NCI-H128 (cell line): ENCODE measurements around the gene LRRC8E.
A peak's percentile ranks its signal among the peaks of the same experiment; 100 is the strongest.

Source experiments
- DNase-seq: peaks from one replicate; lab custom pipeline; 2025; ENCODE audit not compliant: unreplicated experiment; lab: John Stamatoyannopoulos, UW

The LRRC8E gene

DNA sequence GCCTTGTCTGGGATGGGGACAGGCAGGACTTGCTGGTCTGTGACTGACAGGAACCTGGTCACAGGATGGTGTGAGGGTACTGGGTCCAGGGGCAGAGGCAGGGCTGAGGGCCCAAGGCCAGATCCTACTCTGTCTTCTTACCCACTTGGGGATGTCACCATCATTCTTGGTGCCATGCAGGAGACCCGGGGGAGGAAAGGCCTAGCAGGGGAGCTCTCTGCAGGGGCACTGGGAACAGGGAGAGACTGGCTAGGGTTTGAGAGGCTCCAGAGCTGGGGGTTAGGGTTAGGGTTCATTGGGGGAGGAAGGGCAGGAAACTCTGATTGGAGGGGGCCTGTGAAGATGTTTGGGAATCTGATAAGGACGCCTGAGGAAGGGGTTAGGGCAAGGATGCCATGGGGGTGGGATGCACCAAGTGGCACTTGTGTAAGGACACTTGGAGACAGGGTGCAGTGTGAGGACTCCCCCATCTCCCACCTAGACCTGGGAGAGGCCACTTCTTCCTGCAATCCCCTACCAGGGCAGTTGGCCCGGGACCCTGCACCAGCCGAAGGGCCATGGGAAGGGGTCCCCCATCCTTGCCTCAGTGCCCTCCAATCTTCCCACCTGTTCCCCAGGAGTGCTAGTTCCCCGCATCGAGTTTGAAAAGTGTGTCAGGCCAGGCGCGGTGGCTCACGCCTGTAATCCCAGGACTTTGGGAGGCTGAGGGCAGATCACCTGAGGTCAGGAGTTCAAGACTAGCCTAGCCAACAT lies 21.0 kb upstream of the LRRC8E start:
- DNase-seq, result no peak

DNA sequence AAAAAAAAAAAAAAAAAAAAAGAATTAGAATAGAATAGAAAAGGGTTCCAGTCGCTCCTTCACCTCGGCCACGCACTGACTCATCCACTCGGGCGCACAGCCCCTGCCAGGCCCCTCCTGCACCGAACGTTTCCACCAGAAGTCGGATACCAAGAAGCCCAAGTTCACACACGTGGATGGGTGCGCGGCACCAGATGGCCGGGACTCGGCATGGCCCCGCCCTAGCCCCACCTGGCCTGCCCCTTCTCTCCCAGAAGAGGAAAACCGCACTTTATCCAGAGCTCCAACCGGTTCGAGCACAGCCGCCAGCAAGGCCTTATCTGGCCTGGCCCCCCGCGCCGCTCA lies 20.0 kb upstream of the LRRC8E start:
- DNase-seq, result no peak

DNA sequence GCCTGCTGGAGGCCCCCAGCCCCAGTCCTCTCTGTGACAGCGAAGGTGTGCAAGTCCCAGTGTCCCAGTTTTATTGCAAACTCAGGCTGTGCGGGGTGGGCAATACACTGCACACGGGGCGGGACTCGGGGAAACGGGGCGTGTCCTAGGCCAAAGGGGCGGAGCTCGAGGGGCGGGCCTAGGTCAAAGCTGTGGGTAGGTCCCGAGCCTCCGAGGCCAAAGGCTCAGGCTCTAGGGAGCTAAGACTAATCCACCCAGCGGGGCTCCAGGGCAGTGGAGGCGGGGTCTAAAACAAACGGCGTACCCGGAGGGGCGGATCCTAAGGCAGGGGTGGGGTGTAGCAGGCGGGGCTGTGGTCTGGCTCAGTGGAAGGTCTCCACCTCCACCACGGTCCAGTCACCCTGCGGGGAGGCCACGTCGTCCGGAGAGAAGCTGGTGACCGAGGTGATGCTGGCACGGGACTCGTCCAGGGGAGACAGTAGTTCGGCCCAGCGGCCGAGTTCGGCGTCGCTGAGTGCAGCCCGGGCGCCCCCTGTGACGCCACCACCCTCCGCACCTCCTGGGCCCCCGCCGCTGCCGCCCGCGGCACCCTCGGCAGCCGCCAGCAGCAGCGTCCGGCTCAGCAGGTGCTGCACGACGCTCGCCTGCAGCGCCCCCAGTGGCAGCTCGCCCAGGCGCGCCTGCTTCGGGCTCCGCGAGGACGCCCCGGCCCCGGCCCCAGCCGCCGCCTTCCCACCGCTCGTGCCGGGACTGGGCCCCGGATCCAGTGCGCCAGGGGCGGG lies 19.4 kb upstream of the LRRC8E start:
- no peak for DNase-seq

DNA sequence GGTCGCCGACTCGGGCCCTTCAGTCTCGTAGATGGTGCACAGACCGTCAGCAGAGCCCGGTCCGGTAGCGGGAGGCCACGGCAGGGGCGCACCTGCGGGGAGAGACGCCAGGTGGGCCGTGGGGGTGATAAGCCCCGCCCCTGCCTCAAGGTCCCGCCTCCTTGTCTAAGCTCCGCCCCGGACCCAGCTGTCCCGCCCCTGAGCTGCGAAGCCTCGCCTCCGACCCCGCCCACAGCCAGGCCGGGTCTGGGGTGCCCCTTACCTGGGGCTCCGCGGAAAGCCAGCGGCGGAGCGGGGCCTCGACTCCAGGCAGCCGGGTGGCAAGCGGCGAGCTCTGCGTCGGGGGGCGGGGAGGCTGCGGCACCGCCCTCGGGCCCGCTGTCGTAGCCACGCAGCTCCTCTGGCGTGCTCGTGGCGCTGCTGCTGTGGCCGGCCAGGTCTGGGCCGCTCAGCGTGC lies 18.8 kb upstream of the LRRC8E start:
- DNase-seq, result no peak

DNA sequence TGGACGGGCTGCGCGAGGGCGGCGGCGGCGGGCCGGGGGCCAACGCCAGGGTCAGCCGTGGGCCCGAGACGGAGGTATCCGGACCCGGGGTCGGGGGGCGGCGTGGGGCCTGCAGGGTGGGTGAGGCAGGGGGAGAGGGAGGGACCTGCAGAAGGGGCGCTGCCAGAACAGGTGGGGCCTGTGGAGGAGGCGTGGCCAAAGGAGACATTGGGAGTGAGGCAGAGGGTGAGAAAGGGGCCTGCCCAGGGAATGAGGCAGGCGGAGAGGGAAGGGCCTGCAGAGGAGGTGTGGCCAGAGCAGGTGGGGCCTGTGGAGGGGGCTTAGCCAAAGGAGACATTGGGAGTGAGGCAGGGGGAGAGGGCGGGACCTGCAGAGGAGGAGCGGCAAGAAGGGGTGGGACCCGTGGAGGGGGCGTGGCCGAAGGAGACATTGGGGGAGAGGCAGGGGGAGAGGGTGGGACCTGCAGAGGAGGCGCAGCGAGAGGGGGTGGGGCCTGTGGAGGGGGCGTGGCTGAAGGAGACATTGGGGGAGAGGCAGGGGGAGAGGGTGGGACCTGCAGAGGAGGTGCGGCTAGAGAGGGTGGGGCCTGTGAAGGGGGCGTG lies 18.3 kb upstream of the LRRC8E start:
- DNase-seq, result no peak

DNA sequence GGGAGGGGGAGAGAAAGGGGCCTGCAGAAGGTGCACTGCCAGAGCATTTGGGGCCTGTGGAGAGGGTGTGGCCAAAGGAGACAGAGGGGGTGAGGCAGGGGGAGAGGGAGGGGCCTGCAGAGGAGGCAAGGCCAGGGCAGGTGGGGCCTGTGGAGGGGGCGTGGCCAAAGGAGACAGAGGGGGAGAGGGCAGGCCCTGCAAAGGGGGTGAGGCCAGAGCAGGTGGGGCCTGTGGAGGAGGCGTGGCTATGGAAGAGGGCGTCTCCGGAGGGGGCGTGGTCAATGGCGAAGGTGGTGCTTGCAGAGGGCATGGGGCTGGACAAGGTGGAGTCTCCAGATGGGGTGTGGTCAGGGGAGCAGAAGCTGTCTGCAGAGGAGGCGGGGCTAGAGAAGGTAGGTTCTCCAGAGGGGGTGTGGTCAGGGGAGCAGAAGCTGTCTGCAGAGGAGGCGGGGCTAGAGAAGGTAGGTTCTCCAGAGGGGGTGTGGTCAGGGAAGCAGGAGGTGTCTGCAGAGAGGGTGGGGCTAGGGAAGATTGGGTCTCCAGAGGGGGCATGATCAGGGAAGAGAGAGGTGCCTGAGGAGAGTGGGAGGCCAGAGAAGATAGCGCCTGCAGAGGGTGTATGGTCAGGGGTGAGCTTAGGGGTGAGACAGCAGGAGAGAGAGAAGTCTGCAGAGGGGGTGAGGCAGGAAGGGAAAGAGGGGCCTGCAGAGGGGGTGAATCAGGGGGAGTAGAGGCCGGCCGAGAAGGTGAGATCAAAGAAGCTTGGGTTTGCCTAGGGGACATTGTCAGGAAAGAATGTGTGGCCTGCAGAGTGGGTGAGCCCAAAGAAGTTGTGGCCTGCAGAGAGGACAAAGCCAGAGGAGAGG lies 17.5 kb upstream of the LRRC8E start:
- no peak for DNase-seq

DNA sequence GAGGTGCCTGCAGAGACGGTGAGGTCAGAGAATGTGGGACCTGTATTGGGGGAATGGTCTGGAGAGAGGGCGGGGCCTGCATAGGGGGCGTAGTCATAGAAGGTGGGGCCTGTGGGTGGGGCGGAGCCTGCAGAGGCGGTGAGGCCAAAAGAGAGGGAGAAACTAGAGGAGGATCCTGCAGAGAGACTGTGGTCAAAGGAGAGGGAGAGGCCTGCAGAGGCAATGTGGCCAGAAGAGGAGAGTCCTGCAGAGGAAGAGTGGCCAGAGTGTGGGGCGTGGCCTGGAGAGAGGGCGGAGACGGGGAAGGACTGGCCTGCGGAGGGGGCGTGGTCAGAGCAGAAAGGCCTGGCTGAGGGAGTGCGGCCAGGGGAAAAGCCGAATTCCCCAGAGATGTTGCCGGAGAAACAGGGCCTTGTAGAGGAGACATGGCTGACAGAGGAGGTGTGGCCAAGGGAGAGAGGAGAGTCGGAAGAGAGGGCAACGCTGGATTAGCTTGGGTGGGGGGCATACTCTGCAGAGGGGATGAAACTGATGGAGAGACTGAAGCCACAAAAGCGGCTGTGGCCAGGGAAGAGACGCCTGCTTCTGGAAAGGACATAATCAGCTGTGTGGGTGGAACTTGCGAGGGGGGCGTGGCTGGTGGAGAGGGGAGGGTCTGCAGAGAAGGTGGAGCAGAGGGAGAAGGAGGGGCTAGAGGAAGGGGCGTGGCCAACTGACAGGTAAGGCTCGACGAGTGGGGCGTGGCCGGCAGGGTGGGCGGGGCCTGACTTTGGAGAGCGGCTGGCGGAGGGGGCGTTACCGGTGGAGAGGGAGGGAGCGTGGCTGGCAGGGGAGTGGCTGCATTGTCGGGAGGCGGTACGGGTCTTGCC lies 16.6 kb upstream of the LRRC8E start:
- DNase-seq, result peak; percentile 65

DNA sequence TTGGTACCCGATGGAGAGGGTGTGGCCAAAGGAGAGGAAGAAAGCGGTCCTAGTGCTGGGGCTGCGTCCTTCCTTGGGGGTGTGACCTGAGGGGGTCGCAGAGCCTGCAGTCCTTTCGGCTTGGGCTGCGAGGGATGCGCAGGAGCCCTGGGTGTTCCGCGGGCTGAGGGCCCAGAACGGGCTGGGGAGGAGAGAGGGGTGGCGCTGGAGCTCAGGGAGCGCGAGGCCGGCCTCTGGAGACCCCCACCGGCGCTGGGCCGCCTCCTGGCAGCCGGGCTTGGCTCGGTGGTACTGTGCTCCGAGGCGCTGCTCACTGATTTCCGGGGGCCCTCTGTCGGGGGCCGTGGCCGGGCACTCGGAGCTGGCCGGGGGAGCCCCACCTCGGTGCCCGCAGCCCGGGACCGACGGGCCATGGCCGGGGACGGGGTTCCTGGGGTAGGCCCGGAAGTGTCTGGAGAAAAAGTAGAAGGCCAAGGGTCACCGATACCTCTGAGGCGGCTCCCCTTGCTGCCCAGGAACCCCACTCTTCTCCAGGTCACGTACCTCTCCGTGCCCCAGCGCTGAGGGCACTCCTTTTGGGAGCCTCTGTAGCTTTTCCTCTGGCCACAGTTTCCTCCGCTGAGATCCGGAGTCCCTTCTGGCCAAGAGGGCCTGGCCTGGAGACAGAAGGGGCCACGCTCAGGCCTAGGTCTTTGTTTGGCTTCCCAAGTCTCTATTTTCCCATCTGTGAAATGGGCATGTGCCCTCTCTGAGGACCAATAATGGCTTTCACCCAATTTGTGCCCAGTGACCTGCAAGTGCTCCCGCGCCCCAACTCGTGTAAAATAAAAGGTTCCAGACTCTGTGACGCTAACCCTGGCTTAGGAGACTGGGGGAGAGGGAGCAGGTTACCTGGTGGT lies 15.8 kb upstream of the LRRC8E start:
- DNase-seq, result no peak

DNA sequence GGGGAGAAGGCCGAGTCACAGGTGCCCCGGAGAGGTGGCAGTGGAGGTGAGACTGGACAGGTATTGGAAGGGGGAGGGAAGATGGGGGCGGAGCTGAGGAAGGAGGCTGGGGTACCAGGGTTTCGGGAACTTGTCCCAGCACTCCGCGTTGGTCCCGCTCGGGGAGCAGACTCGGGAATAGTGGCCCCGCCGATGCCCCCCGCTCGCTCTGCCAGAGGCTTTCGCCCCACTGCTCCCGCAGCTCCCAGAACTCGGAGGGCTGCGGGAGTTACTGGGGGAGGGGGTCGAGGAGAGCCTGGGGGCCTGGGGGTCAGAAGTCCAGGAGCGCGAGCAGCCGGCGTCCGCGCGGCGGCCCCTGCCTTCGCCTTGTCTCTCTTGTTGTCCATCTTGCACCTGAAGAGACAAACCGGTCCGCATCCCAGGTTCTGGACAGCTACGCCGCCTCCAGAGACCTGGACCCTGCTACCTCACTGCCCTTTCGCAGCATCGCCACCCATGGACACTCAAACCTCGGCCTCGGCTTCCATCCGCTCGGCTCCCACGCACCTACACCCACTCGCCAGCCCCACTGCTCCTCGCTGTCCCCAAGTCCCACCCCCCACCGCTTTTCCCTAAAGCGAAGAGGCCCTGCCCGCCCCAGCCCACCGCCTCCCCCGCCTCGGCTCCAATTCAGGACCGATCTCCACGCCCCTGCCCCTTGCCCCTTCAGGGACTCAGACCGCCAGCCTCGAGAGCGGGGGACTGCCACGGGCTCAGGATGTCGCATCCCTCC lies 14.8 kb upstream of the LRRC8E start:
- DNase-seq, result no peak

DNA sequence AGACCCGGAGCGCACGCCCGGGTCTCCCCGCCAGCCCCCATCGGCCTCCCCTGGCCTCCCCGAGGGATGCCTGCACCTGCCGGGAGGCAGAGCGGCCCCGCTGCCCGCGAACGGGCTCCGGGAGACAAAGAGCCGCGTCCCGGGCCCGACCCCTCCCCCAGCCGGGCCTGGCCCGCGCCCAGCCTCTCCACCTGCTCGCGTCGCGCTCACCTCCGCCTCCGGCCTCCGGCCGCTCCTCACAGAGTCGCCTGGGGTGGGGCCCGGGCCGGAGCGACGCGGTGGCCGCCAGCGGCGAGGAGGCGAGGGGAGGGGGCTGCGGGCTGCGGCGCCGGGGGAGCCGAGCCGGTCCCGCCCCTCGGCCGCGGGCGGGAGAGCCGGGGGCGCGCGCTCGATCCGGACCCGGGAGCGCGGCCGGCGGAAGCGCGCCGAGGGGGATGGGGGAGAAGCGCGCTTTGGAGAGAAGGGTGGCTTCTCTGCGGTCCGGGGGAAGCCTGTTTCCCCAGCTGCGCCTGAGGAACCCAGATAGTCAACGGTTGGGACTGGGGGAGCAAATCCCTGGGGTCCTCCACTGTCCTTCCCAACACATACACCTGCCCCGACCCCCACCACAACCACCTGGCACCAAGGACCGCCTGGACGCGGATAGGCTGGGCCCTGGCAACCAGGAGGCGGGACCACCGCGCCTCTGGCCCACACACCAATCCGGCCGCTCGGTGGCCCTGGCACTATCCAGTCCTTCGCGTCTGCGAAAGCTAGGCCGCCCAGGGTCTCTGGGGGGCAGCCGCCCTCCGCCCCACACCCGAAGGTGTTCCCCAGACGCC lies 14.0 kb upstream of the LRRC8E start, which contains the start of gene PRR36:
Gene PRR36, minus strand, starts transcription at position 315 of the 821 bp plus-strand sequence. CDS start 701 bp downstream, outside the sequence.
- peak; percentile 77 for DNase-seq

DNA sequence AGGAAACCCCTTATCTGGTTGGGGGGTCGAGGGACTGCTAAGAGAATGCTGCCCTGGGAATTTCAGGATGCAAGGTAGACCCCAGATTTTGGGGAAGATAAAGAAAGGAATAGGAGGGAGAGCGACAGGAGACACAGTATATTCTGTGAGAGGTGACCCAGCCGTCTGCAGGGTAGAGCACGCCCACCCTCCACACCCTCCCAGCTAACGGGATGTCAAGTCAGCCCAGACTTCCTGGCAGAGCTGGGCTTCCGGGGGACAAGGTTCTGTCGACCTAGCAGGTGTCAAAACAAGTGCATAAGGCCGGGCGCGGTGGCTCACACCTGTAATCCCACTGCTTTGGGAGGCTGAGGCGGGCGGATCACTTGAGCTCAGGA lies 13.4 kb upstream of the LRRC8E start:
- DNase-seq, result no peak

DNA sequence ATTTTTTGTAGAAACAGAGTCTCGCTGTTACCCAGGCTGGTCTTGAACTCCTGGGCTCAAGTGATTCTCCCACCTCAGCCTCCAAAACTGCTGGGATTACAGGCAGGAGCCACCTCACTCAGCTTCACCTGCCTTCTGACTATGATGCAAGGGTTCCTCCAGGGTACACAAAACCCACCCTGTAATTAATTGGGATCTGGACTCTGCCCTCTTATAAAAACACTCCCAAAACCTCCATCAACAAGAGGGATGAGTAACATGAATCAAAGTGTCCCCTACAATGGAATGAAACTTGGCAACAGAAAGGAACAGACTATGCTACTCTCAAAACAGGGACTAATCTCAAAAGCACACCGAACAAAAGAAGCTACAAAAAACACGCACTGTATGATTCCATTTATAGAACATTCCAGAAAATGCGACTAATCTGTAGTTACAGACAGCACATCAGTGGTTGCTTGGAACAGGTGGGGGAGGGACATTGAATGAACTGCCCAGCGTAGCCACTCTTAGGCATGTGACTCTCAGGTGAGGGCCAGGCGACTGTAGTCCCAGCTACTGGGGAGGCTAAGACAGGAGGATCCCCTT lies 11.0 kb upstream of the LRRC8E start:
- DNase-seq, result no peak

DNA sequence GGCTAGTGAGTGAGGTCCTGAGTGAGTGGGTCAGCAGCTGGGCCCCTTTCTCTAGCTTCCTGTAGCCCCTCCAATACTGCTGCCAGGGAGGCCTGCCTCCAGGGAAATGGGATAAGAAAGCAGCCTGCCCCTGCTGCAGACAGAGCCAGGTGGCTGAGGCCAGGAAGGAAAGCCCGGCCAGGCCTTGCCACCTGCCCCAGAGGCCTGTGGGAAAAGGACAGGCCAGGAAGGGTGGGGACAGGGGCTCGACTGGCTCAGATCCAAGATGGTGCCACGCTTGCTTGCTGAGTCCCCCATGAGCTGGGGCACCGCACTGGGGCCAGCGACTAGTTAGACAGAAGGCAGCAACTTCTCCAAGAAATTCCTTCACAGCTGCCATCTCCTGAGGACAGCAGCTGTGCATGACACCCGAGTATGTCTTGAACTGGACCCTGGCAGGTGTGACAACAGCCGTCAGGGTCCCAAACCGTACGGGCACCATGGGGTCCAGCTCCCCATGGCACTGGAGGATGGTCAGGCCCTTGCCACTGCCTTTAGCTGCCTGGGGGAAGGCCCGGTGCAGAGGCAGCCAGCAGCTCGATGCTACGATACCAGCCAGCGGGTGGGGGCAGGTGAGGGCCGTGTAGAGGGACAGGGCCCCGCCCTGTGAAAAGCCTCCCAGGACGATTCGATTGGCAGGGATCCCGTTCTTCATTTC lies 9.1 kb upstream of the LRRC8E start:
- no peak for DNase-seq

DNA sequence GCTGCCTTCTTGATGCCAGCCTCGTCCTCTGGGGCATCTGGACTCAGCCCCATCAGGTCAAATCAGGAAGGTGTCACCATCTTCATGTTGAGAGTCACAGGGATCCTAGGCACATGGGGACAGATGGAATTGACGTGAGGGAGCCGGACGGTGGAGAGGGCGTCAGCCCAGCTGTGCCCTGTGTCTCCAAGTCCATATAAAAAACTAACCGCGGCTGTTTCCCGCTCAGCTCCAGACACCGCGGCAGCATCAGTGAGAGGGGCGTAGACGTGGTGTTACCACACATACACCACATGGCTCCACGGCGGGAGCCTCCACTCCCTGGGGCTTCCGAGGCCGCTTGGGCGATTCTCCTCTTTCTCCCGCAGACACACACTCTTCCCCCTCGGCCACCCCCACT lies 8.5 kb upstream of the LRRC8E start:
- DNase-seq, result no peak

DNA sequence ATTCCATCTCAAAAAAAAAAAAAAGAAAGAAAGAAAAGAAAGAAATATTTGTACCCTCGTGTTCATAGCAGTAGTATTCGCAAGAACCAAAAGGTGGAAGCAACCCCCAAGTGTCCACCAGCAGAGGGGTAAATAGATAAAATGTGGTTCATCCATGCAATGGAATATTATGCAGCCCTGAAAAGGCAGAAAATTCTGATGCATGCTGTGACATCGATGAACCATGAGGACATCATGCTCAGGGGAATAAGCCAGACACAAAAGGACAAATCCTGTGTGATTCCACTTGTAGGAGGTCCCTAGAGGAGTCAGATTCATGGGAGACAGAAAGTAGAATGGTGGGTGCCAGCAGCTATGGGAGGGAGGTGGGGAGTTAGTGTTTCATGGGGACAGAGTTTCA lies 6.4 kb upstream of the LRRC8E start:
- no peak for DNase-seq

DNA sequence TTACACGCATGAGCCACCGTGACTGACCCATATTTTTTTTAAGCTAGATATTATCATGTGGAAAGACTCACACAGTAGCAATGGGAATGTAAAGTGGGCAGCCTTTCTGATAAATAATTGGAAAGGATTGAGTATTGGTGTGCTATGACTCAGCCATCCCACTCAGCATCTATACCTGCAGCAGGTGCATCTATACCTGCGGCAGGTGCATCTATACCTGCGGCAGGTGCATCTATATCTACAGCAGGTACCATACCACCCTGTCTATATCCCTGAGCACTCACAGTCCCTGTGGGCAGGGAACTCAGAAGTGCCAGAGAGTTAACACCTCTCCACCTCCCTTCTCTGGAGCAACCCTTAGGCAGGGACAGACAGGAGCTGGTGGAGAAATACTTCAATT lies 5.2 kb upstream of the LRRC8E start:
- DNase-seq, result no peak
